ENCODE results near the gene PDGFD.

Gene PDGFD

GRCh38 chr11:103940551-103940950, 223.4 kb downstream of the PDGFD start:
- ATAC-seq: no peak
- H3K36me3 Mint-ChIP-seq (ENCODE audit: low read depth): no peaks in the 10 kb centered on the region
- no peaks in the 10 kb centered on the region for H3K4me1 Mint-ChIP-seq
- no peak overlapping the region for H3K27ac Mint-ChIP-seq
- no peak overlapping the region for H3K4me3 Mint-ChIP-seq
- DNase-seq: no peak
- H3K9me3 Mint-ChIP-seq: no peaks in the 10 kb centered on the region
- H3K27me3 Mint-ChIP-seq: no peaks in the 10 kb centered on the region

- H3K27ac Mint-ChIP-seq: no peak overlapping the region
- no peaks in the 10 kb centered on the region for H3K9me3 Mint-ChIP-seq
- no peak for ATAC-seq
- no peaks in the 10 kb centered on the region for H3K27me3 Mint-ChIP-seq
- H3K36me3 Mint-ChIP-seq (ENCODE audit: low read depth): no peaks in the 10 kb centered on the region
- no peak overlapping the region for H3K4me3 Mint-ChIP-seq
- no peak for DNase-seq
- H3K4me1 Mint-ChIP-seq: no peaks in the 10 kb centered on the region
Measured at GRCh38 chr11:103939694-103940093, 224.3 kb downstream of the PDGFD start.

GRCh38 chr11:103936059-103936458, 227.9 kb downstream of the PDGFD start:
- H3K4me1 Mint-ChIP-seq: no peaks in the 10 kb centered on the region
- DNase-seq: no peak
- H3K27me3 Mint-ChIP-seq: no peaks in the 10 kb centered on the region
- no peak for ATAC-seq
- no peaks in the 10 kb centered on the region for H3K36me3 Mint-ChIP-seq (ENCODE audit: low read depth)
- H3K27ac Mint-ChIP-seq: no peak overlapping the region
- H3K4me3 Mint-ChIP-seq: no peak overlapping the region
- H3K9me3 Mint-ChIP-seq: no peaks in the 10 kb centered on the region

GRCh38 chr11:103935219-103935618, 228.7 kb downstream of the PDGFD start:
- H3K4me1 Mint-ChIP-seq: no peaks in the 10 kb centered on the region
- no peaks in the 10 kb centered on the region for H3K36me3 Mint-ChIP-seq (ENCODE audit: low read depth)
- ATAC-seq (no peak), DNase-seq (no peak)
- H3K9me3 Mint-ChIP-seq: no peaks in the 10 kb centered on the region
- H3K4me3 Mint-ChIP-seq: no peak overlapping the region
- H3K27ac Mint-ChIP-seq: no peak overlapping the region
- no peaks in the 10 kb centered on the region for H3K27me3 Mint-ChIP-seq

GRCh38 chr11:103929170-103929903, 234.6 kb downstream of the PDGFD start:
- Mint-ChIP-seq H3K4me3 (no peak overlapping the region), H3K4me1 (peaks cover 2% of the 10 kb centered on the region), H3K36me3 (ENCODE audit: low read depth) (no peaks in the 10 kb centered on the region), H3K27ac (no peak overlapping the region), H3K27me3 (no peaks in the 10 kb centered on the region), H3K9me3 (no peaks in the 10 kb centered on the region)
- ATAC-seq (no peak), DNase-seq (no peak)

GRCh38 chr11:103928802-103929161, 235.2 kb downstream of the PDGFD start:
- H3K36me3 Mint-ChIP-seq (ENCODE audit: low read depth): no peaks in the 10 kb centered on the region
- DNase-seq (no peak), ATAC-seq (no peak)
- H3K27ac Mint-ChIP-seq: no peak overlapping the region
- no peak overlapping the region for H3K4me3 Mint-ChIP-seq
- H3K4me1 Mint-ChIP-seq: peaks cover 2% of the 10 kb centered on the region
- H3K9me3 Mint-ChIP-seq: no peaks in the 10 kb centered on the region
- no peaks in the 10 kb centered on the region for H3K27me3 Mint-ChIP-seq

- H3K9me3 Mint-ChIP-seq: no peaks in the 10 kb centered on the region
- H3K27ac Mint-ChIP-seq: no peak overlapping the region
- H3K27me3 Mint-ChIP-seq: no peaks in the 10 kb centered on the region
- H3K36me3 Mint-ChIP-seq (ENCODE audit: low read depth): no peaks in the 10 kb centered on the region
- H3K4me3 Mint-ChIP-seq: no peak overlapping the region
- DNase-seq (no peak), ATAC-seq (no peak)
- H3K4me1 Mint-ChIP-seq: peaks cover 2% of the 10 kb centered on the region
Measured at GRCh38 chr11:103928040-103928801, 235.7 kb downstream of the PDGFD start.

GRCh38 chr11:103927535-103927934, 236.4 kb downstream of the PDGFD start:
- Mint-ChIP-seq H3K4me3 (no peak overlapping the region), H3K9me3 (no peaks in the 10 kb centered on the region), H3K4me1 (peaks cover 2% of the 10 kb centered on the region), H3K36me3 (ENCODE audit: low read depth) (no peaks in the 10 kb centered on the region), H3K27ac (no peak overlapping the region), H3K27me3 (no peaks in the 10 kb centered on the region)
- ATAC-seq (no peak), DNase-seq (no peak)

GRCh38 chr11:103926990-103927389, 237.0 kb downstream of the PDGFD start:
- Mint-ChIP-seq H3K36me3 (ENCODE audit: low read depth) (no peaks in the 10 kb centered on the region), H3K27me3 (no peaks in the 10 kb centered on the region), H3K27ac (no peak overlapping the region), H3K4me3 (no peak overlapping the region), H3K9me3 (no peaks in the 10 kb centered on the region), H3K4me1 (peaks cover 2% of the 10 kb centered on the region)
- ATAC-seq: no peak
- no peak for DNase-seq

GRCh38 chr11:103924166-103925013, 239.6 kb downstream of the PDGFD start:
- Mint-ChIP-seq H3K9me3 (no peaks in the 10 kb centered on the region), H3K27ac (no peak overlapping the region), H3K4me1 (peaks cover 2% of the 10 kb centered on the region), H3K27me3 (no peaks in the 10 kb centered on the region), H3K4me3 (no peak overlapping the region), H3K36me3 (ENCODE audit: low read depth) (no peaks in the 10 kb centered on the region)
- ATAC-seq (no peak), DNase-seq (no peak)

- Mint-ChIP-seq H3K4me1 (peaks cover 2% of the 10 kb centered on the region), H3K36me3 (ENCODE audit: low read depth) (no peaks in the 10 kb centered on the region), H3K27me3 (no peaks in the 10 kb centered on the region), H3K27ac (no peak overlapping the region), H3K9me3 (no peaks in the 10 kb centered on the region), H3K4me3 (no peak overlapping the region)
- DNase-seq: no peak
- ATAC-seq: no peak
Measured at GRCh38 chr11:103923451-103923931, 240.5 kb downstream of the PDGFD start.

- Mint-ChIP-seq H3K4me1 (peaks cover 2% of the 10 kb centered on the region), H3K27ac (no peak overlapping the region), H3K9me3 (no peaks in the 10 kb centered on the region), H3K4me3 (no peak overlapping the region), H3K36me3 (ENCODE audit: low read depth) (no peaks in the 10 kb centered on the region), H3K27me3 (no peaks in the 10 kb centered on the region)
- ATAC-seq (no peak), DNase-seq (no peak)
Measured at GRCh38 chr11:103920933-103921332, 243.0 kb downstream of the PDGFD start.

- no peak overlapping the region for H3K4me3 Mint-ChIP-seq
- peaks cover under 1% of the 10 kb centered on the region for H3K9me3 Mint-ChIP-seq
- no peaks in the 10 kb centered on the region for H3K27me3 Mint-ChIP-seq
- no peaks in the 10 kb centered on the region for H3K36me3 Mint-ChIP-seq (ENCODE audit: low read depth)
- ATAC-seq (no peak), DNase-seq (no peak)
- H3K4me1 Mint-ChIP-seq: peaks cover 2% of the 10 kb centered on the region
- H3K27ac Mint-ChIP-seq: no peak overlapping the region
Measured at GRCh38 chr11:103920449-103920848, 243.5 kb downstream of the PDGFD start.

- Mint-ChIP-seq H3K27me3 (no peaks in the 10 kb centered on the region), H3K36me3 (ENCODE audit: low read depth) (no peaks in the 10 kb centered on the region), H3K4me3 (no peak overlapping the region), H3K27ac (no peak overlapping the region), H3K4me1 (peaks cover 3% of the 10 kb centered on the region), H3K9me3 (peaks cover 29% of the 10 kb centered on the region)
- DNase-seq (no peak), ATAC-seq (no peak)
Measured at GRCh38 chr11:103910721-103911120, 253.2 kb downstream of the PDGFD start.

Measured in activated naive CD8-positive, alpha-beta T cell treated with anti-CD3 and anti-CD28 coated beads, Interleukin-2, amount 50 U/mL, for 24 hours (primary cell).